Ovary (tissue), 9 donors: Measurements from ENCODE around the gene MAP2K5. TPM values are rescaled to one million over a fixed set of nuclear protein-coding genes. Genes with fewer than 3 reads are reported as not detected.
"Not testable (repeated sequence)": the region's sequence is repeated elsewhere in the genome, so short reads cannot be mapped to it uniquely, and the experiment has no call there.

Source experiments
- DNase-seq, 5 donors: peaks; one replicate each; pipeline ENCODE4 v3.0.0-alpha.2; 2019 to 2020
- H3K27ac ChIP-seq, 2 donors: fragments of 200-600 bp; one replicate each; pipeline versions ENCODE4 v1.5.1 to v1.8.0; 2019 to 2022
- H3K27me3 ChIP-seq: fragments of 200-600 bp; one replicate; pipeline ENCODE4 v1.8.0; 2022
- H3K36me3 ChIP-seq: fragments of 200-600 bp; sonication (generic); one replicate; pipeline ENCODE4 v1.5.1; 2019
- H3K4me1 ChIP-seq: one replicate; pipeline ENCODE4 v1.8.1; 2013; ENCODE audit warnings: mild to moderate bottlenecking, moderate library complexity; ENCODE audit not compliant: insufficient read depth
- H3K4me3 ChIP-seq: fragments of 200-600 bp; sonication (generic); one replicate; pipeline ENCODE4 v1.5.1; 2017
- H3K9me3 ChIP-seq, 2 donors: fragments of 200-600 bp in 1 of 2; sonication (generic) in 1 of 2; one replicate each; pipeline versions ENCODE4 v1.5.1 to v1.8.1; 2013 to 2019; ENCODE audit warnings: mild to moderate bottlenecking in 1 of 2, moderate library complexity in 1 of 2
- EP300 ChIP-seq: sonication (generic); formaldehyde crosslinking; IDR thresholded peaks from one replicate; pipeline ENCODE4 v1.6.1; 2017; ENCODE audit warnings: antibody characterized with exemption
- POLR2A ChIP-seq: fragments of 450-650 bp; IDR thresholded peaks from one replicate; pipeline ENCODE4 v1.6.1; 2017; ENCODE audit warnings: antibody characterized with exemption, mild to moderate bottlenecking, moderate library complexity
- WGBS, 3 donors: extraction: QIAGEN DNeasy Blood & Tissue Kit in 1 of 3; methylation state at CpG; one replicate each; pipeline versions ENCODE4 v1.1.5 to v1.1.7; 2013 to 2017; 5-methylcytosine and 5-hydroxymethylcytosine counted together
- intact Hi-C, 4 donors: fragments of 100-400 bp; cut with DNase I; formaldehyde crosslinking; loops; one replicate each; pipeline versions ENCODE4 v1.11.0 to v1.15.1; 2022 to 2023
- polyA plus RNA-seq, 2 donors: library from polyadenylated mRNA; stranded (reverse); fragments of 200-250 nt in 1 of 2; fragments of 350-450 nt in 1 of 2; fragmentation: Illumina TruSeq in 1 of 2; extraction: RNeasy Lipid Tissue Mini Kit (QIAGEN cat#74804) in 1 of 2; gene quantifications; one replicate each; pipeline ENCODE4 v1.2.3, GENCODE V29; 2013 to 2014
- total RNA-seq, 7 donors: library from RNA; depleted of rRNA in 2 of 7; stranded (reverse); fragments of >200 nt in 2 of 7; fragmentation: NEBNext Ultra II Directional in 3 of 7; extraction: Animal tissue kit (Norgen Biotek cat#: 25700) in 3 of 7; gene quantifications; one replicate each; pipeline versions ENCODE4 v1.1.0 to v1.2.4, GENCODE V29; 2016 to 2023
- TF ChIP-seq, protein P1 (sequence below), 3 donors: fragments of 450-650 bp in 2 of 3; fragments of 200-600 bp in 1 of 3; IDR thresholded peaks; one replicate each; pipeline versions ENCODE4 v1.5.1 to v1.8.0; 2016 to 2022; ENCODE audit warnings: antibody characterized with exemption in 3 of 3, mild to moderate bottlenecking in 1 of 3
- donor health status: DM: no; HTN: no; CAD: no; lungs with moderate emphysema.
- donor health status: DM: no; HTN: no; CAD: no.
- donor health status: Bipolar disorder and iron deficiency.
- donor health status: DM: yes; HTN: yes; CAD: no.
- donor health status: DM: no; HTN: no; CAD: no.
- donor health status: DM: yes; HTN: yes; CAD: no.

The MAP2K5 gene
- total and polyA plus RNA-seq, 9 donors: 4.0 to 39.8 (median 23.2) TPM

DNA sequence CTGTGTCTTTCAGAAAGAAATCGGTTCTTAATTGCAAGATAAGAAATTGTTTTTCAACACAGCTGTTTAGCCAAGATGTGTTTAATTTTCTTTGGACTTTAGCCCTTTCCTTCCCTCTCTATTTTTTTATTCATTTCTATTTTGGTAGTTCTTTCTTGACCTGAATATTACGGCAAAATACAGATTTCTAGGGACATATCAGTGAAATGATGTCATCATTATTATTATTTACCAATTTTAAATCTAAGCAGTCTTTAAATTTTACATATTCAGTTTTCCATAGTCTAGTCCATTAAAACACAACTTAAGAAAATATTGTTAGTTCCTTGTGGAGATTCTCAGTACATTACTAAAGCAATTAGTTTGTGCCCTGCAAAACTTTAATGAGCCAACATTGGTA, 104.3 kb downstream of the MAP2K5 start:
- Histone ChIP-seq H3K27ac (no peak overlapping the region), H3K36me3 (no peaks in the 10 kb centered on the region), H3K4me3 (no peak overlapping the region), H3K9me3 (no peaks in the 10 kb centered on the region), H3K27me3 (no peaks in the 10 kb centered on the region), H3K4me1 (no peaks in the 10 kb centered on the region)
- TF ChIP-seq EP300: no peak
- whole genome bisulfite sequencing, 3 donors: 19 to 28% (median 26%) methylated on average over 2 of the region's 2 CpGs
- intact Hi-C loops: no loop called here
- no peak for DNase-seq

GRCh38 chr15:67652586-67652985, 110.1 kb downstream of the MAP2K5 start:
- Histone ChIP-seq H3K36me3 (no peaks in the 10 kb centered on the region), H3K4me3 (no peak overlapping the region), H3K4me1 (no peaks in the 10 kb centered on the region), H3K27ac (no peak overlapping the region), H3K27me3 (no peaks in the 10 kb centered on the region), H3K9me3 (no peaks in the 10 kb centered on the region)
- intact Hi-C loops: no loop called here
- no peak for DNase-seq
- 97 to 98% (median 98%) methylated on average over 2 of the region's 2 CpGs for WGBS, 3 donors
- TF ChIP-seq, protein P1, sequence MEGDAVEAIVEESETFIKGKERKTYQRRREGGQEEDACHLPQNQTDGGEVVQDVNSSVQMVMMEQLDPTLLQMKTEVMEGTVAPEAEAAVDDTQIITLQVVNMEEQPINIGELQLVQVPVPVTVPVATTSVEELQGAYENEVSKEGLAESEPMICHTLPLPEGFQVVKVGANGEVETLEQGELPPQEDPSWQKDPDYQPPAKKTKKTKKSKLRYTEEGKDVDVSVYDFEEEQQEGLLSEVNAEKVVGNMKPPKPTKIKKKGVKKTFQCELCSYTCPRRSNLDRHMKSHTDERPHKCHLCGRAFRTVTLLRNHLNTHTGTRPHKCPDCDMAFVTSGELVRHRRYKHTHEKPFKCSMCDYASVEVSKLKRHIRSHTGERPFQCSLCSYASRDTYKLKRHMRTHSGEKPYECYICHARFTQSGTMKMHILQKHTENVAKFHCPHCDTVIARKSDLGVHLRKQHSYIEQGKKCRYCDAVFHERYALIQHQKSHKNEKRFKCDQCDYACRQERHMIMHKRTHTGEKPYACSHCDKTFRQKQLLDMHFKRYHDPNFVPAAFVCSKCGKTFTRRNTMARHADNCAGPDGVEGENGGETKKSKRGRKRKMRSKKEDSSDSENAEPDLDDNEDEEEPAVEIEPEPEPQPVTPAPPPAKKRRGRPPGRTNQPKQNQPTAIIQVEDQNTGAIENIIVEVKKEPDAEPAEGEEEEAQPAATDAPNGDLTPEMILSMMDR (IDR thresholded peaks at IDR 0.05): no peak
- TF ChIP-seq EP300 (no peak), POLR2A (no peak)

DNA sequence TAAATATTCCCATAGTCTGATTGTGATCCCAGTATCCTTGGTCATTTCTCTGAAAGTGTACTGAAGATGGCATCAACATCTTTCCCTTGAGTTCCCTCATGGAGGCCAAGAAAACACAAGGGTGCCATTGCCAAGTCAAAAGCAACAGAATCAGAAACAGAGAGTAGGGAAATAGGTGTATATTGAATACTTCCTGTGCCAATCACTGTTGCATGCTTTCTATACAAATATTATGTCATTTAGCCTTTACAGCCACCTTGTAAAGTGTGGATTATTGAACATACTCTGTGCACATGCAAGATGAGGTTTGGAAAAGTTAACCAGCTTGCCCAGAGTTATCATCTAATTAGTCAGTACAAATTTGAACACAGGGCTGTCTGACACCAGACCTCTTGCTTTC, 117.9 kb downstream of the MAP2K5 start:
- intact Hi-C loops: no loop called here
- Histone ChIP-seq H3K27me3 (no peaks in the 10 kb centered on the region), H3K9me3 (no peaks in the 10 kb centered on the region), H3K27ac (no peak overlapping the region), H3K36me3 (no peaks in the 10 kb centered on the region), H3K4me1 (no peaks in the 10 kb centered on the region), H3K4me3 (no peak overlapping the region)
- DNase-seq: no peak
- TF ChIP-seq POLR2A (no peak), EP300 (no peak)
- TF ChIP-seq, protein P1 (IDR thresholded peaks at IDR 0.05): no peak

- H3K4me1 ChIP-seq: no peaks in the 10 kb centered on the region
- 60 to 75% (median 69%) methylated on average over 2 of the region's 2 CpGs for whole genome bisulfite sequencing, 3 donors
- H3K27ac ChIP-seq: no peak overlapping the region
- no peaks in the 10 kb centered on the region for H3K27me3 ChIP-seq
- intact Hi-C loops: no loop called here
- DNase-seq: no peak
- no peak for TF ChIP-seq POLR2A
- no peak for TF ChIP-seq EP300
- TF ChIP-seq, protein P1 (IDR thresholded peaks at IDR 0.05): no peak
- no peaks in the 10 kb centered on the region for H3K36me3 ChIP-seq
- H3K4me3 ChIP-seq: no peak overlapping the region
- no peaks in the 10 kb centered on the region for H3K9me3 ChIP-seq
Observed at GRCh38 chr15:67660874-67661606, 118.5 kb downstream of the MAP2K5 start.

GRCh38 chr15:67670647-67671305, 128.3 kb downstream of the MAP2K5 start:
- no peak for DNase-seq
- H3K9me3 ChIP-seq: no peaks in the 10 kb centered on the region
- H3K27ac ChIP-seq: no peak overlapping the region
- no peak for TF ChIP-seq POLR2A
- no peak for TF ChIP-seq EP300
- TF ChIP-seq, protein P1 (IDR thresholded peaks at IDR 0.05): no peak
- H3K4me3 ChIP-seq: no peak overlapping the region
- H3K4me1 ChIP-seq: no peaks in the 10 kb centered on the region
- intact Hi-C loops: no loop called here
- H3K36me3 ChIP-seq: no peaks in the 10 kb centered on the region
- H3K27me3 ChIP-seq: no peaks in the 10 kb centered on the region
- 3 to 20% (median 14%) methylated on average over 2 of the region's 2 CpGs for WGBS, 3 donors

GRCh38 chr15:67672834-67673233, 130.3 kb downstream of the MAP2K5 start:
- H3K4me1 ChIP-seq, H3K27ac ChIP-seq, H3K4me3 ChIP-seq, H3K36me3 ChIP-seq, intact Hi-C loops, H3K9me3 ChIP-seq, DNase-seq, H3K27me3 ChIP-seq: not testable (repeated sequence)
- 99 to 100% (median 100%) methylated on average over 1 to 2 of the region's 2 CpGs for WGBS, 3 donors
